IMR-90 (cell line): Measurements from ENCODE around the gene CLEC19A. TPM values are rescaled to one million over a fixed set of nuclear protein-coding genes. Genes with fewer than 3 reads are reported as not detected.

ENCODE experiments used
- ATAC-seq: fragments of 200-7000 bp; cut with Tn5 transposase; 2 replicates; pipeline ENCODE4 v1.9.1; 2020; ENCODE audit warnings: low read depth, mild to moderate bottlenecking, moderate library complexity
- BruUV-seq: library from RNA; stranded (reverse); fragments of 400-500 nt; replicated peaks from 2 replicates; lab custom pipeline; 2021; lab: Mats Ljungman, UMichigan
- CTCF ChIA-PET: fragments of 300-600 bp; formaldehyde crosslinking; extraction: SDS; loops from one replicate; lab custom pipeline; 2021; ENCODE audit warnings: antibody characterized with exemption; lab: Yijun Ruan, JAX
- POLR2A ChIA-PET: fragments of 300-600 bp; sonication (Branson Sonifier 250); formaldehyde crosslinking; loops from one replicate; lab custom pipeline; 2022; ENCODE audit warnings: antibody characterized with exemption; ENCODE audit not compliant: unreplicated experiment; lab: Charles Lee
- DNase-seq: peaks from one replicate; pipeline ENCODE4 v3.0.0; 2013
- H2AFZ ChIP-seq: replicated peaks from 2 replicates; pipeline ENCODE3; 2013; ENCODE audit warnings: low read length, mild to moderate bottlenecking; ENCODE audit not compliant: poor library complexity
- H2AK5ac ChIP-seq: 2 replicates; pipeline ENCODE4 v1.6.1; 2013; ENCODE audit warnings: low read depth, low read length, inconsistent platforms
- H2AK9ac ChIP-seq: replicated peaks from 2 replicates; pipeline ENCODE3; 2013; ENCODE audit warnings: mild to moderate bottlenecking, low read depth, low read length, moderate library complexity; ENCODE audit not compliant: poor library complexity
- H2BK120ac ChIP-seq: 2 replicates; pipeline ENCODE4 v1.6.1; 2013; ENCODE audit warnings: low read depth, low read length, inconsistent platforms
- H2BK15ac ChIP-seq: 3 replicates; pipeline ENCODE4 v1.6.1; 2013; ENCODE audit warnings: low read depth, low read length, inconsistent platforms
- H2BK20ac ChIP-seq: 2 replicates; pipeline ENCODE4 v1.6.1; 2013; ENCODE audit warnings: low read depth, mild to moderate bottlenecking, inconsistent platforms, low read length, moderate library complexity
- H2BK5ac ChIP-seq: 2 replicates; pipeline ENCODE4 v1.6.1; 2013; ENCODE audit warnings: mild to moderate bottlenecking, low read depth, low read length, inconsistent platforms; ENCODE audit not compliant: poor library complexity, severe bottlenecking
- H3K14ac ChIP-seq: replicated peaks from 2 replicates; pipeline ENCODE4 v1.6.1; 2013; ENCODE audit warnings: low read depth, low read length, inconsistent platforms
- H3K18ac ChIP-seq: 2 replicates; pipeline ENCODE4 v1.6.1; 2013; ENCODE audit warnings: low read depth, low read length, control low read depth
- H3K23ac ChIP-seq: 2 replicates; pipeline ENCODE4 v1.6.1; 2013; ENCODE audit warnings: low read depth, low read length, inconsistent platforms
- H3K27ac ChIP-seq: 2 replicates; pipeline ENCODE4 v1.5.1; 2013; ENCODE audit warnings: mild to moderate bottlenecking, control low read depth, low read length; ENCODE audit not compliant: insufficient read depth
- H3K27me3 ChIP-seq: 2 replicates; pipeline ENCODE4 v1.6.1; 2013; ENCODE audit warnings: low read length; ENCODE audit not compliant: control insufficient read depth, insufficient read depth
- H3K36me3 ChIP-seq: 2 replicates; pipeline ENCODE4 v1.6.1; 2013; ENCODE audit warnings: low read length, mixed read lengths; ENCODE audit not compliant: control insufficient read depth, insufficient read depth
- H3K4ac ChIP-seq: 2 replicates; pipeline ENCODE4 v1.6.1; 2013; ENCODE audit warnings: low read depth, low read length, inconsistent platforms
- H3K4me1 ChIP-seq: 2 replicates; pipeline ENCODE4 v1.6.1; 2013; ENCODE audit warnings: low read length, mixed read lengths; ENCODE audit not compliant: control insufficient read depth, insufficient read depth
- H3K4me2 ChIP-seq: 2 replicates; pipeline ENCODE4 v1.6.1; 2013; ENCODE audit warnings: low read depth, mild to moderate bottlenecking, control low read depth, low read length, moderate library complexity
- H3K4me3 ChIP-seq: 2 replicates; pipeline ENCODE4 v1.5.1; 2013; ENCODE audit warnings: low read depth, mild to moderate bottlenecking, control low read depth, low read length, moderate library complexity; ENCODE audit not compliant: insufficient read depth
- H3K56ac ChIP-seq: 2 replicates; pipeline ENCODE4 v1.6.1; 2013; ENCODE audit warnings: low read length, inconsistent platforms; ENCODE audit not compliant: insufficient read depth; ENCODE audit errors: extremely low read depth
- H3K79me1 ChIP-seq, 2 experiments: 2 replicates each; pipeline ENCODE4 v1.6.1; 2013; ENCODE audit warnings: low read length in 2 of 2, inconsistent platforms in 1 of 2, low read depth in 1 of 2
- H3K9ac ChIP-seq: 2 replicates; pipeline ENCODE4 v1.6.1; 2013; ENCODE audit warnings: low read depth, low read length, control low read depth
- H3K9me1 ChIP-seq: 2 replicates; pipeline ENCODE4 v1.6.1; 2013; ENCODE audit warnings: low read length, inconsistent platforms; ENCODE audit not compliant: insufficient read depth
- H3K9me3 ChIP-seq: 2 replicates; pipeline ENCODE4 v1.6.1; 2013; ENCODE audit warnings: low read length; ENCODE audit not compliant: control insufficient read depth, insufficient read depth
- H4K20me1 ChIP-seq: 2 replicates; pipeline ENCODE4 v1.6.1; 2013; ENCODE audit warnings: low read length, inconsistent platforms; ENCODE audit not compliant: insufficient read depth
- H4K5ac ChIP-seq: 2 replicates; pipeline ENCODE4 v1.6.1; 2013; ENCODE audit warnings: mild to moderate bottlenecking, low read depth, low read length, control low read depth
- H4K8ac ChIP-seq, 2 experiments: 2 replicates each; pipeline ENCODE4 v1.6.1; 2013; ENCODE audit warnings: low read depth in 2 of 2, low read length in 2 of 2, control low read depth in 1 of 2, inconsistent platforms in 1 of 2
- H4K91ac ChIP-seq: 2 replicates; pipeline ENCODE4 v1.6.1; 2013; ENCODE audit warnings: low read depth, low read length, inconsistent platforms; ENCODE audit not compliant: insufficient read depth
- CHD1 ChIP-seq: IDR thresholded peaks from 2 replicates; pipeline ENCODE4 v1.6.1; 2012; ENCODE audit warnings: low read depth, low read length, improper control_type of control experiment
- POLR2A ChIP-seq: IDR thresholded peaks from 2 replicates; pipeline ENCODE4 v1.6.1; 2012; ENCODE audit warnings: mild to moderate bottlenecking, low read depth, low read length
- WGBS, 2 experiments: methylation state at CpG; one replicate each; pipeline versions ENCODE4 v1.1.5 to v1.1.7; 2013; ENCODE audit warnings: missing lambda C conversion rate in 2 of 2; ENCODE audit not compliant: insufficient read length in 1 of 2; ENCODE audit errors: extremely low coverage in 2 of 2; 5-methylcytosine and 5-hydroxymethylcytosine counted together
- dilution Hi-C: fragments of 300-500 bp; cut with HindIII; formaldehyde crosslinking; loops from one replicate; pipeline ENCODE4 v1.14.3; 2018; ENCODE audit warnings: low sequenced_read_pairs; ENCODE audit not compliant: unreplicated experiment
- in situ Hi-C: fragments of 300-500 bp; cut with MboI; formaldehyde crosslinking; loops from 3 replicates; pipeline ENCODE4 v1.14.3; 2019; ENCODE audit warnings: low sequenced_read_pairs, inconsistent platforms, mixed read lengths
- intact Hi-C: fragments of 100-400 bp; cut with micrococcal nuclease; formaldehyde crosslinking; loops from 2 replicates; pipeline ENCODE4 v1.10.0; 2022
- polyA plus RNA-seq, 3 experiments: library from polyadenylated mRNA; depleted of rRNA; stranded (reverse); fragments of >200 nt; gene quantifications; 2 replicates each; pipeline ENCODE4 v1.2.3, GENCODE V29; 2012; ENCODE audit warnings: low replicate concordance in 1 of 3
- total RNA-seq: library from RNA; depleted of rRNA; stranded (reverse); fragments of >200 nt; gene quantifications from 2 replicates; pipeline ENCODE4 v1.2.3, GENCODE V29; 2012
- TF ChIP-seq, protein P1 (sequence below): fragments of 150-350 bp; IDR thresholded peaks from 2 replicates; pipeline ENCODE4 v1.6.1; 2017; ENCODE audit warnings: mild to moderate bottlenecking, antibody characterized with exemption, low read length, low read depth

CLEC19A gene
- total and polyA plus RNA-seq, 2 of the 4 experiments (the other 2 are of a cell fraction), result not detected

DNA sequence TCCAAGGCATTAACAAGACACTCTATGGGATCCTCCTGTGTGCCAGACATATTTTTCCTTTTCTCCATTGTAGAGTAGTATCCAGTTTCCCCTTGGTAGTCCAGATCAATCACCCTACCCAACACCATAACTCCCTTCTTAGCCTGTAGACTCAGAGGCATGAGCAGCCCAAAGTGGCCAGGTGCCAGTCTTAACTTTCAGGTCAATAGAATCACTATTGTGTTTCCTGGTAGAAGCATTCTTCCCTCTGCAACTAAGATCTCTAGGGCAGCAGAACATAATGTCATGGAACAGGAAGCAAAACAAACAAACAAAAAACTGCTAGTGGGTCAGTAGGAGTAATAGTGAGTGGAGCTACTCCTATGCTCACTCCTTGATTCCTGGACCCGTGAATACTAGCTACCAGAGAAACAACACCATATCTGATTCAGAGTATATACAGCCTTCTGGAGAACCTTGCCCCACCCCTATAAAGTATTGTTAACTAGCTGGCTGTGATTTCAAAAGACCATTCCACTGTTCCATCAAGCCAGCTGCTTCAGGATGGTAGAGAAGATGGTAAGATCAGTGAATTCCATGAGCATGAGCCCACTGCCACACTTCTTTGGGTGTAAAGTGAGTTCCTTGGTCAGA, 11.2 kb upstream of the CLEC19A start:
- dilution Hi-C loops (no loop called here), intact Hi-C loops (no loop called here), in situ Hi-C loops (no loop called here)
- Histone ChIP-seq H3K4ac (no peak overlapping the region), H2AK5ac (no peak overlapping the region), H4K20me1 (no peaks in the 10 kb centered on the region), H3K4me1 (no peaks in the 10 kb centered on the region), H3K9me1 (no peaks in the 10 kb centered on the region), H3K18ac (no peak overlapping the region), H2AFZ (no peak overlapping the region), H2BK120ac (no peak overlapping the region), H3K14ac (no peak overlapping the region), H3K9me3 (no peaks in the 10 kb centered on the region), H2BK15ac (no peak overlapping the region), H3K79me1 (no peaks in the 10 kb centered on the region), H2AK9ac (no peak overlapping the region), H3K36me3 (no peaks in the 10 kb centered on the region), H2BK5ac (no peak overlapping the region), H3K4me3 (no peak overlapping the region), H3K9ac (no peak overlapping the region), H4K91ac (no peak overlapping the region), H3K4me2 (no peak overlapping the region), H4K8ac (no peak overlapping the region), H3K27ac (no peak overlapping the region), H4K5ac (no peak overlapping the region), H3K27me3 (no peaks in the 10 kb centered on the region), H2BK20ac (no peak overlapping the region), H3K56ac (no peak overlapping the region), H3K23ac (no peak overlapping the region)
- DNase-seq (no peak), ATAC-seq (no peak)
- WGBS, 2 experiments, result no CpG with 5 or more reads among the region's 1 CpG
- ChIA-PET POLR2A (no interaction called here), CTCF (no interaction called here)
- TF ChIP-seq CHD1 (no peak), POLR2A (no peak)
- TF ChIP-seq, protein P1, sequence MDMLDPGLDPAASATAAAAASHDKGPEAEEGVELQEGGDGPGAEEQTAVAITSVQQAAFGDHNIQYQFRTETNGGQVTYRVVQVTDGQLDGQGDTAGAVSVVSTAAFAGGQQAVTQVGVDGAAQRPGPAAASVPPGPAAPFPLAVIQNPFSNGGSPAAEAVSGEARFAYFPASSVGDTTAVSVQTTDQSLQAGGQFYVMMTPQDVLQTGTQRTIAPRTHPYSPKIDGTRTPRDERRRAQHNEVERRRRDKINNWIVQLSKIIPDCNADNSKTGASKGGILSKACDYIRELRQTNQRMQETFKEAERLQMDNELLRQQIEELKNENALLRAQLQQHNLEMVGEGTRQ, result no peak
- BruUV-seq, result no TSS peak
